CD4-positive, alpha-beta T cell treated with Interleukin-17A for 4 hours (primary cell): Measurements from ENCODE around the gene MANEA.

Experiments
- DNase-seq: peaks from one replicate; pipeline ENCODE4 v3.0.0-alpha.2; 2020; ENCODE audit warnings: mixed read lengths

Gene MANEA

DNA sequence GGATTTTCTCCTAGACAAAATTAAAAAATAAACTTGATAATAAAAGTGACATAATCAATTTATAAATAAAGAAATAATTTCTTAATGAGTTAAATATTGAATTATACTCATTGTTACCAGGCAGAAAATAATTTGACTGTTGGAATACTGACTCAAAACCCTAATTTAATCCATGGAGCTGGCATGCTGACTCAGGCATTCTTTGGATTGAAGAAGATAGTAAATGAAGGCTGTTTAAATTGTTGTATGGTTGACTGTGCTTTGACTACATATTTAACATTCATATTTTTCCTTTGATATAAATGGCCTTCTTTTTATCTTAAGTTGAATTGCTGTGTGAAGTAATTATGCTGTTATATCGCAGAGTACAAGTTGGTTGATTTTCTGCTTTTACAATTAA is 11.7 kb downstream of the MANEA start:
- no peak for DNase-seq

- DNase-seq, result no peak
Observed at GRCh38 chr6:95589826-95590570, 12.7 kb downstream of the MANEA start.

DNA sequence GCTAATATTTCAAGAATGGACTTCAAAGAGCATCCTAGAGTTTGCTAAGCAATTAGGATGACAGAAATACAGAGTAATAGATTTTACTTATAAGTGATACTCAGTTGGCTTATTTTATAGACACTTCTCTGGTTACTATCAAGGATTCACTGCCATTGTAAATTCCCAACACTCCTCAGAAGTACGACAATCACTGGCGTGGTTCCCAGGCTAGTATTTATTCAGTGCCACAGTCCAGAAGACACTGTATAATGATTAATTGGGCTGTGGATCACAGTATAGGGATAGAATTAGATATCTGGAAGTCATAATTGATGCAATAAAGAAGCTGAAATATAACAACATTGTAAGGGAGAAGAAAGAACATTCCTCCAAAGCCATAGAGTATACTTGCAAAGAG is 15.7 kb downstream of the MANEA start:
- DNase-seq, result no peak

DNA sequence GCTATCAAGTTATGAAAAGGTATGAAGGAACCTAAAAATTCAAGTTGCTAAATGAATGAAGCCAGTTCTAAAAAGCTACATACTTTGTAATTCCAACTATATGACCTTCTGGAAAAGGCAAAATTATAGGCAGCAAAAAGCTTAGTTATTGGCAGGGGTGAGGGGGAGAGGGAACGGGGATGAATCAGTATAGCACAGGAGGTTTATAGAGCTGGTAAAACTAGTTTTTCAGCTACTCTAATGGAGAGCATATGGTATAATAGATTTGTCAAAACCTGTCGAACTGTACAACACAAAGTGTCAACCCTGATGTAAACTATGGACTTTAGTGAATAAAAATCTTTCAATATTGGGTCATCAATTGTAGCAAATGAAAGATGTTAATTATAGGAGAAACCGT is 18.7 kb downstream of the MANEA start:
- DNase-seq, result no peak

DNA sequence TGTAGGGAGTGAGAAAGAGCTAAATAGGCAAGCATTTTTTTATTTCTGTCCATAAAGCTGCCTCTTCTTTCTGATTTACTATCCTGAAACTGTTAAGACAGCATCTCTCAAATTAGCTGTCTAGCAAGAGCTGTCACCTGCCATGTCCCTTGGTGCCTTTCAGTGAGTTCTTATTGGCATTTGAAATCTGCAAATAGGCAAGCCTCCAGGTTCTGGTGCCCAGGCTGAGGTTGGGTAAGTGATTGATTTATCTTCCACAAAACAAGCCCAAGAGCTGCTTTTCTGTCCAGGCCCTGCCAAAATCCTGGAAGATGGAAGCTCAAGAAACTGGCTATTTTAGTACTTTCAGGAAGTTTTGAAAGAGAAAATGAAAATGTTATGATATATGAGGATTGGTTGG is 22.4 kb downstream of the MANEA start:
- no peak for DNase-seq

- DNase-seq, result no peak
Observed at GRCh38 chr6:95601133-95601532, 23.8 kb downstream of the MANEA start.

DNA sequence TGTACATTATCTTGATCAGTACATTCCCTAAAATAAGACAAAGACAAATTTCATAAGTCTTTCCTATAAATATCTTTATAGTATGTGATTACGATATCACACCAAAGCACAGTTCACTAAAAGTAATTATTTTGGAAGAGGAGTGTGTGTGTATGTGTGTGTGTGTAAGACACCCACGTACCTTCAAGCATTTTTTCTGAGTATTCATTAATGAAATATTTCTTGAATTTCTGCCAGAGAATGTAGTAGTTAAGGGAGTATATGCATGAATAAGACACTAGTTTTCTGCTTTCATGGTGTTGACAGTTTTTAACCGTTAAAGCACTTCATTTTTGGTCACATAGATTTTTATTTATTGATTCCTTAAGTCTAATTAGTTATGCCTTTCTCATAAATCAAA is 36.8 kb downstream of the MANEA start:
- DNase-seq, result no peak

- DNase-seq, result no peak
Observed at GRCh38 chr6:95629551-95629950, 52.2 kb downstream of the MANEA start.

DNA sequence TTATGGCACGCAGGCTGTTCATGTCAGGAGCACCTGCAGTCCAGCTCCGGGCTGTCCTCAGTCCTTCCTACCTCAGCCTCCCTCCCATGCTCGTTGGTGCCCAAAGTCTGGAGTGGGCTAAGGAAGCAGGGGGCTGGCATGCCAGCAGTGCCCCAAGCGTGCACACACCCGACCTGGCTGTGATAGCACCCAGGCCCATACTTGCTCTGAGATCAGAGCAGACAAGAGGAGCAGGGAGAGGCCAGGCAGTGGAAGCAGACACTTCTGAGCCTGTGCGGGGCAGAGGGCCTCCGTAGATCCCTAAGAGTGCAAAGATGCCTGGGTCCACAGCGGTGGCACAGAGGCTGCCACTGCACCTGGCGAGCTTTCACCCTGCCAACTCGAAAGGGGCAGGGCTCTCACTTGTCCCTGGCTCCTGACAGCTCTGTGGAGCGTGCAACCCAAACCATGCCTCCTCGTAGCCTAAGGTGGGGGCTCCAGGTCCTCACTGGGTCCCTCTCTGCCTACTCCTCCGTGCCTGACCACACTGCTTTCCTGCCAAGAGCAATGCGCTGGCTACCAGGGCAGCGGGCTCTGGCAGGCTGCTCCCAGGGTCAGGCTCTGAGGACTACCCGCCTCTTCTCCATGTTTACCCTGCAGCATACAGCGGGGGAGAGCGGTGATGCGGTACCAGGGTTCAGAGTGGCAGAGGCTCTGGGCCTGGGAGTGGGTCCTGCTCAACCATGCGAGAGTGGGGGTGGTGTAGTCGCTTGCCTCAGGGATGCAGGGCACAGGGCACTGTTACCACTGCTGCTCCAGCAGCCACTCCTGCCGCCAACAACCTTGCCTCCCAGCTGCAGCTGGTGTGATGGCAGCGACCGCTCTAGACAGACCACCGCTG is 59.5 kb downstream of the MANEA start:
- DNase-seq, result no peak

DNA sequence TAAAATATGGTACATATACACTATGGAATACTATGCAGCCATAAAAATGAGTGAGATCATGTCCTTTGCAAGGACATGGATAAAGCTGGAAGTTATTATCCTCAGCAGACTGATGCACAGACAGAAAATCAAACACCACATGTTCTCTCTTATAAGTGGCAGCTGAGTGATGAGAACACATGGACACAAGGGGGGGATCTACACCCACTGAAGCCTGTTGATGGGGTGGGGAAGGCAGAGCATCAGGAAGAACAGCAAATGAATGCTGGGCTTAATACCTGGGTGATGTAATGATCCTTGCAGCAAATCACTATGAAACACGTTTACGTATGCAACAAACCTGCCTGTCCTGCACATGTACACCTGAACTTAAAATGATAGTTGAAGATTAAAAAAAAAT is 71.3 kb downstream of the MANEA start:
- no peak for DNase-seq

GRCh38 chr6:95649451-95649850 is 72.1 kb downstream of the MANEA start:
- DNase-seq, result no peak

- no peak for DNase-seq
Observed at GRCh38 chr6:95654176-95654575, 76.8 kb downstream of the MANEA start.

DNA sequence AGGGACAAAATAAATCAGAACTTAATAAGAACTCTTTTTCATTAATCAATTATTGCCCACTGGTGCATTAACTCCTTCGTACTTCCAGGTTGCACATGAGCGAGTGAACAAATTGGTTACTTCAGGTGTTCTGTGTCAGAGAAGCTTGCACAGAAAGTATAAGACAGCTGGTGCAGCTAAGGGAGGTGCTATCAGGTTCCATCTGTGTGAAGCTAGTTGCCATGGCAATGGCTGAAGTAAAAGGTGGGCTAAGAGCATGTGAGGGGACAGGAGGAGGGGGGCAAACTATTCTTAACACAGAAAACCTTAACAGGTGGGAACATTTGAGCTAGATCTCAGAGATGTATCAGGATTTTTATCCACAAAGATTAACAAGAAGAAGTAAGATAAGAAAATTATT is 81.6 kb downstream of the MANEA start:
- no peak for DNase-seq
